ENCODE data around the gene ACTR2.

Gene ACTR2

GRCh38 chr2:65281627-65282351 lies 54.2 kb downstream of the ACTR2 start:
- DNase-seq: no peak

DNA sequence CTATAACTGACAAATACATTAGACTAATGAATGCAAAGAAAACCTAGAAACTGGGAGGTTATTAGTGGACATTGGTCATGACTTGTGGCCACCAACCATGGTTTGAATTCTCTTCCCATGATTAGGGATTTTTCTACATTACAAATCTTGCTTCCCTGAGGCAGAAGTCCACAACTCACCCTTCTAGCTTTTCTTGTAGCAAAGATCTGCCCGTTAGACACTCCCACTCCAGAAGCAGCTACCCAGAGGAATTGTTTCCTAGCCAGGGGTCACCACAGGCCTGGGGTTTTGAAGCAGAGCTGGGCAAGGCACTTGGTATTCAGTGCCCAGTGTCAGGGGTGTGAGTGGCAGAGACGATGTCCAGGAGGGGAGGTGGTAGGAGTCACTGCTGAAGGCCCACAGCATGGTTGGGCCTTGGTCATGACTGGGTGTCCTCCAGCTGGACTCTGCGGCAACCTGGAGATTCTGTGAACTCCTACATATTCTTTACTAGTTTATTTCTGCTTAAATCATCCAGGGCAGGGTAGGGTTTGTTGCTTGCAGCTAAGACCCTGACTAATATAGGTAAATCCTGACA lies 54.9 kb downstream of the ACTR2 start:
- DNase-seq: no peak

- no peak for DNase-seq
These were observed 59.7 kb downstream of the ACTR2 start for GRCh38 chr2:65287364-65287763.

- DNase-seq: no peak
These were observed 63.8 kb downstream of the ACTR2 start for GRCh38 chr2:65291216-65292105.

DNA sequence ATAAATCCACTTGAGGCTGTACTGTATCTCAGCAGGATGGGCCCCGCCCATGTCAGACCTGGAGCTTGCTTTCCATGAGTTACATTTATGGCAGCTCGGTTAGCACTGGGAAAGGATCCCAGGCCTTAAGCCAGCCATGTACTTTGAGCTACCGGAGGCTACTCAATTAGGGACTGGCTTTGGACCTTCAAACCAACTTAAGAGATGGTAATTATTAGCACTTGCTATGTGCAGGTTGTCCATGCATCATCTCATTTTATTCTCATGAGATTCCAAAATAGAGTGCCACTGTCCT lies 64.4 kb downstream of the ACTR2 start:
- no peak for DNase-seq

DNA sequence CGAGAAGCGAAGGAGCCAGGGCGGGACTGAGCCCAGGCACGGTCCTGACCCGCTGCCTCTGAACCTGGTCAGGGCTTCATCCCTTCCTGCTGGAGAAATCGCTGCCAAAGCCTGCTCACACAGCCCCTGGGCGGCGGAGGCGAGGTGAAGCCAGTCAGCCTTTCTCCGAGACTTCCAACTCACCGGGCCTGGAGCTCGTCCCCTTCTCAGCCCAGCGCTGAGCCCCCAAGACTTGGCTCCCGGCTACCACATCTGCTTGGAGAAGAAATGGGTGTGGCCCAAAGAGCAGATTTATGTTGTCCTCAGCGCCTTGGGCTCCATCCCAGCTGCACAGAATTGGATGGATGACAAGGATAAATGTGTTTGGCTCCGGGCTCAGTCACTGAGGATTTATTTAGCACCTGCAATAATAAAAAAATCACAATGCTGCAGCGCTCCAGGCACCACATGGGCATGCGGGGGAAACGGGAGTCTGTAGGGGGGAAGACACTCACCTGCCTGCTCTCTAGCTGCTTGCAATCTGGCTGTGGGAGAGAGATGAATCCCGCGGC lies 64.9 kb downstream of the ACTR2 start:
- DNase-seq: no peak

DNA sequence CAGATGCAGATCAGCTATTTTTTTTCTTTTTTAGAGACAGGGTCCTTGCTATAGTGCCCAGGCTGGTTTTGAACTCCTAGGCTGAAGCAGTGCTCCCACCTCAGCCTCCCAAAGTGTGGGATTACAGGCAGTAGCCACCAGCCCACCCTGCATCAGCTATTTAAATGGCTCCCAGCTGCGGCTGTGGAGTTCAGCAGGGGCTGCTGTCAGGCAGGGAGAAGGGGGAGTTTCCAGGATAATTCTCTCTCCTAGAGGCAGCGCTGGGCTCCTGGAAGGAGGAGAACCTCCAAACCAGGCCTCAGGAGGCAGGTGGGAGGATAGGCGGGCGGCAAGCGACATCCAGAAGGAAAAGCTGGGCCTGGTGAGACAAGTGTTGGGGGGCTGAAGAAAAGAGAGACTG lies 65.7 kb downstream of the ACTR2 start:
- DNase-seq: no peak

DNA sequence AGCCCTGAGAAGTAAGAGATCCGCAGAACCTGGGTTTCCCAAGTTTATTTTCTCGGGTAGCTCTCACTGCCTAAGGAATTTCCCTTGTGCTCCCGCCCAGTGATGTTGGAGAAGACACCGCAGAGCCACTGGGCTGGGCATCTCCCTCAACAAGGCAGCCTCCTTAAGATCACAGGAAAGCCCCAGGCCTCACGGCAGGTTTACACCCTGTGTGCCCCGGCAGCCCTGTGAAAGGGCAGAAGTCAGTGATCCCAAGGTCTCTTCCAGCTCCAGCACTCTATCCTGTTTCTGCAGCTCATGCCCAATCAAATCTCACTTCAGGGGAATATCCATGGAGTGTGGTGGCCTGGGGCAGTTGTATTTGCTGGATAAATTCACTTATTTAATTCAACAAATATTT lies 66.5 kb downstream of the ACTR2 start:
- no peak for DNase-seq

GRCh38 chr2:65294701-65295100 lies 67.1 kb downstream of the ACTR2 start:
- no peak for DNase-seq

GRCh38 chr2:65296971-65297370 lies 69.3 kb downstream of the ACTR2 start:
- no peak for DNase-seq

- DNase-seq: no peak
These were observed 69.9 kb downstream of the ACTR2 start for GRCh38 chr2:65297544-65297943.

GRCh38 chr2:65298089-65298488 lies 70.5 kb downstream of the ACTR2 start:
- no peak for DNase-seq

DNA sequence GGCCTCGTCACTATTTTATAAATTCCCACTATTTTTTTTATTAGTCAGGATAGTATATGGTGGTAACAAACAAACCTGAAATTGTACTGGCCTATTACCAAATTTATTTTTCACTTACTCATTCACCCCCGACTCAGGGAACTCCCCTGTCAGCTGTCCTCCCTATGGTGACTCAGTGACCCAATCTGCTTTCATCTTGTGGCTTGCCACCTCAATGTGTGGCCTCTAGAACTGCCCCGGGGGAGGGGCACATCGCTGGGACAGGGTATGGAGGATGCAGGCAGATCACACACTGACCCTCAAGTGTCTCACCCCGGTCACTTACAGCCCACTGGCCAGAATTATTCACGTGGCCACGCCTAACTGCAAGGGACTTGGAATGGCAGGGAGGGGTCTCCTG lies 71.6 kb downstream of the ACTR2 start:
- DNase-seq: peak; percentile 66

GRCh38 chr2:65300134-65300760 lies 72.6 kb downstream of the ACTR2 start:
- no peak for DNase-seq

DNA sequence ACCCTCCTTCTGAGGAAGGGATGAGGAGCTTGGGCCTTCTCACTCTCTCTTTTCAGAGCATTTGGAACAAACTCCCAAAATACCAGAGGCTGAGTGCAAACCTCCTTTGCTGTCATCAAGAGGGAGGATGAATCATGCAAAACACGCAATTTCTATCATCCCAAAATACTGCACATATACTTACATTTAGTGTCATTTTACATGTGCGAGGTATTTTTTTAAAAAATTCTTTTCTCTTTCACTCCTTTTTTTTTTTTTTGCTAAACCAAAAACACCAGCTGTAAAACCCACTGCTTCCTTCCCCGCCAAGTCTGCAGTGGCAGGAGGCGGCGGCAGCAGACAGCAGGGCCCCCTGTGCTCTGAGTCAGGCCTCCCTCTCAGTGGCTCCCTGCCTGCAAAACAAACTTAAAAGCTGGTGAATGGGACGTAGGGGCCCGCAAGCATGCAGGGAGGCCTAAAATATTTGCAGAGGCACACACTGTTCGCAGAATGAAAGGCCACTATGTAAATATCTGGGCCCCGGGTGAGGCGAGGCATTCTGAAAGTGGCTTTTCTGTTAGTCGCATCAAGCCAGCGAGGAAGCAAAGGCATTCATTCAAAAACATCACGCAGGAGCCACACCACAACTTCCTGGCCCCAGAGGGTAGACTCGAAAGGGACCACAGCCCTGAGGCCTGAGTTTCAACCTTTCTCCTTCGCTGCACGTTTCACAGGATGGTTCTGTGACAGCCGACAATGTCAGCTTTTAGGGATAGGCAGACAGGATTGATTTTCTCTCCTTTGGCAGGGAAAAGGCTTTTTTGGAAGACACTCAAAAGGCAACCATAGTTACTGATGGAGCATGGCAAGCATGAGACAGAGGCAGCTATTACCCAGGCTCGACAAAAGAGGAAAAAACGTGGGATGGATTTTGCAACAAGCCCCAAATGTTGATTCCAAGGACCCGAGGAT lies 73.4 kb downstream of the ACTR2 start:
- DNase-seq: peak; percentile 85

DNA sequence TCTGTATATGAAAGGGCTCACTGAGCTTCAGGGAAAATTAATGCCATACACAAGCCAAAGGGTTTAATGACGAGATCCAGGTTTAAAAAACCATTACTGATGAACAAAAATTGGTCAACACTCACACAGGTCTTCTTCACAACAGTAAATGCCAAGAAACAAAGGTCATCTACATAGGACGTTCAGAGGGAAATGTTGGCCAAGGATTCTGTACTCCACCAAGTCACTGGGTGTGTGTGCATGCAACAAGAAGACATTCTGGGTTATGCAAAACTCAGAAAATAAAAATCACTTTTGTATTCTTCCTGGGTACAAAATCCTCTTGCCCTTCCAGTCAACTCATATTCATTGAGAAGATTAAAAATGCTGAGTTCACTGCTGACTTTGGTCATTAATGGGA lies 78.3 kb downstream of the ACTR2 start:
- DNase-seq: no peak

GRCh38 chr2:65309699-65310098 lies 82.1 kb downstream of the ACTR2 start:
- DNase-seq: no peak

DNA sequence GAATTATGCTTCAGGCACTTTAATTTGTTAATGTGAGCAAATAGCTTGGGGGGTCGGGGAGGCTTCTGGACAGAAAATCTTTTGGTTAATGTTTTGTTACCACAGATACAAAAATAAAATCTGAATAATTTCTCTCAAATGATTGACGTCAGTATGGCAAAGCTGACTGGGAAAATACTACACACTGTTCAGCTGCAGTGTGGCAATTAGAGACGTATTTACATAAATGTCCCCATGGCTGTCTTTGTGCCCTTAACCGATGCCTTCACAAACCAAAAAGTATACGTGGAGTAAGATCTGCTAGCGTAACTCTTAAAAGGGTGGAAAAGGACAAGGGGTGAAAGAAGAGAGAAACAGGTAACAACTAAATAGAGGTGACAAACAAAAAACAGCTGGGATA lies 83.4 kb downstream of the ACTR2 start:
- DNase-seq: no peak

DNA sequence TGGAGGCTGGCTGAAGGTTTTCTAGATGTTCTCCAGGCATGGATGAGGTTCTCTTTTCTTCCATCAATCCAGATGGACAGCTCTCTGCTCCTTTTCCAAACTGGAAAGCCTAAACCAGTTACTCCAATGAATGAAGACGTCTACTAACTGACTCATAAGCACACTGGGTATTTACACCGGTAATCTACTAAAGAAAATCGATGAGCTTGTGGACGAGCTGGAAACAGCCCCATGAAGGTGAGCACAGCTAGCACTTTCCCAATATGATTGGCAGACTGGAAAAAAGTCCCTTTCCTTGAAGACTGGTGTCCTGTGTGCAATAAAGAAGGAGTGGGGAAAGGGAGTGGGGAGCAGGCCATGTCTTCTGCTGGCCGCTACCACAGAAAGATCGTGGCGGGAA lies 84.0 kb downstream of the ACTR2 start:
- DNase-seq: no peak

GRCh38 chr2:65313126-65313953 lies 85.7 kb downstream of the ACTR2 start:
- DNase-seq: no peak

- DNase-seq: no peak
These were observed 86.3 kb downstream of the ACTR2 start for GRCh38 chr2:65313954-65314256.

Data from activated naive CD4-positive, alpha-beta T cell treated with Interleukin-2 at 50 U/mL for 16 hours (primary cell).